Activated T-helper 2 cell treated with anti-CD3 and anti-CD28 coated beads, Interferon-gamma antibody, Interleukin-2, Interleukin-4, amounts not matched to agents 10 μg/mL and 5 μg/mL and 100 μg/mL, durations not matched to agents 14 hours and 24 hours and 36 hours (primary cell): ENCODE data around the gene RASEF. TPM values are rescaled to one million over a fixed set of nuclear protein-coding genes. Genes with fewer than 3 reads are reported as not detected.

Experiments
- DNase-seq: peaks from one replicate; pipeline ENCODE4 v3.0.0; 2021; ENCODE audit warnings: low spot score
- H3K27ac Mint-ChIP-seq: one replicate; pipeline ENCODE4 v1.8.0; 2021; ENCODE audit warnings: mixed read lengths
- H3K27me3 Mint-ChIP-seq: one replicate; pipeline ENCODE4 v1.8.0; 2021; ENCODE audit warnings: low read depth, mixed read lengths
- H3K36me3 Mint-ChIP-seq: one replicate; pipeline ENCODE4 v1.8.0; 2021; ENCODE audit warnings: low read depth, mixed read lengths
- H3K4me1 Mint-ChIP-seq: one replicate; pipeline ENCODE4 v1.8.0; 2021; ENCODE audit warnings: low read depth, mixed read lengths
- H3K4me3 Mint-ChIP-seq: one replicate; pipeline ENCODE4 v1.8.0; 2021; ENCODE audit warnings: low read depth, mild to moderate bottlenecking, moderate library complexity, mixed read lengths
- H3K9me3 Mint-ChIP-seq: one replicate; pipeline ENCODE4 v1.8.0; 2021; ENCODE audit warnings: mixed read lengths
- intact Hi-C: fragments of 100-400 bp; cut with micrococcal nuclease; formaldehyde crosslinking; loops from one replicate; pipeline ENCODE4 v1.15.1; 2023
- total RNA-seq: library from RNA; stranded (reverse); gene quantifications from 2 replicates; pipeline ENCODE4 v1.2.3, GENCODE V29; 2022

Gene RASEF
- total RNA-seq, 1 donor from 2014 or later = not detected

DNA sequence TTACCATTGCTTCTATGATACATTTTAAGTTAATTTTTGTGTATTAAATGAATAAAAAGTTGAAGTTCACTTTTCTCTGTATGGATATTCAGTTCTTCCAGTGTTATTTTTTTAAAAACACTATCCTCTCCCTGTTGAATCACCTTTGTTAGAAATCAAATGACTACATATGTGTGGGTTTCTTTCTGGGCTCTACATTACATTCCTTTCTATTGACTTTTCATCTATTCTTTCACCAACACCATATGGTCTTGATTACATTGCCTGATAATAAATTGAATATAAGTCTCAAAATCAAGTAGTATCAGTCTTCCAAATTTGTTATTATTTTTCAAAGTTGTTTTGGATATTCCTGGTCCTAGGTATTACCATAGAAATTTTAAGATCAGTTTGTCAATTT lies 7.3 kb upstream of the RASEF start:
- DNase-seq = no peak
- H3K27ac Mint-ChIP-seq = no peak overlapping the region
- no peaks in the 10 kb centered on the region for H3K9me3 Mint-ChIP-seq
- H3K27me3 Mint-ChIP-seq = peaks cover 1% of the 10 kb centered on the region
- no peaks in the 10 kb centered on the region for H3K4me1 Mint-ChIP-seq
- H3K36me3 Mint-ChIP-seq = no peaks in the 10 kb centered on the region
- intact Hi-C loops = no loop called here
- H3K4me3 Mint-ChIP-seq = no peak overlapping the region

DNA sequence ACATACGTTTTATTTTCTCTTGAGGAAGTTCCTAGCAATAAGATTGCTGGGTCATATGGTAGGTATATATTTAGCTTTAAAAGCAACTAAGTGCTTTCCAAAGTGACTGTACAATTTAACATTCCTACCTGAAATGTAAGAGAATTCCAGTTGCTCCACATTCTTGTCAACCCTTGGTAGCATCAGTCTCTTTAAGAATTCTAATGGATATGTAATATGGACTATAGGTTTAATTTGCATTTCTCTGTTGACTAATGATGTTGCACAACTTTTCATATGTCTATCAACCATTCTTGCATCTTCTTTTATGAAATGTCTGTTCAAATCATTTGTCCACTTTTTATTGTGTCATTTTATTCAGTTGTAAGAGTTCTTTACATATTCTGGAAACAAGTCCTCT lies 6.7 kb upstream of the RASEF start:
- no peak overlapping the region for H3K27ac Mint-ChIP-seq
- no peaks in the 10 kb centered on the region for H3K4me1 Mint-ChIP-seq
- intact Hi-C loops = no loop called here
- peaks cover 4% of the 10 kb centered on the region for H3K27me3 Mint-ChIP-seq
- H3K9me3 Mint-ChIP-seq = no peaks in the 10 kb centered on the region
- no peak for DNase-seq
- H3K4me3 Mint-ChIP-seq = no peak overlapping the region
- no peaks in the 10 kb centered on the region for H3K36me3 Mint-ChIP-seq

DNA sequence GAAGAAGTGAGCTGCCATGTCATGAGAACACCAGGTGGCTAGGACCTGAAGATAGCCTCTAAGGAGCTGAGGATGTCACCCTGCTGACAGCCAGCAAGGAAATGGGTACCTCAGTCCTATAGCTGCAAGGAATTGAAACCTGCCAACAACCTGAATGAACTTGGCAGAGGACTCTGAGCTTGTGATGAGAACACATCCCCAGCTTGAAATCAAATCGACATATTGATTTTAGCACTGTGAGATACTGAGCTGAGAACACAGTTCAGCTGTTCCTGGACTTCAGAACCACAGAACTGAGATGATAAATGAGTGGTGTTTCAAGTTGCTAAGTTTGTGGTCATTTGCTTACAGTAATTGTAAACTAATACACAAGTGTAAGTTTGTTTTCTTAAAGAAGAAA lies 5.5 kb upstream of the RASEF start:
- Mint-ChIP-seq H3K27me3 (peaks cover 14% of the 10 kb centered on the region), H3K4me3 (no peak overlapping the region), H3K36me3 (no peaks in the 10 kb centered on the region), H3K27ac (no peak overlapping the region), H3K9me3 (no peaks in the 10 kb centered on the region), H3K4me1 (no peaks in the 10 kb centered on the region)
- DNase-seq = no peak
- intact Hi-C loops = no loop called here

DNA sequence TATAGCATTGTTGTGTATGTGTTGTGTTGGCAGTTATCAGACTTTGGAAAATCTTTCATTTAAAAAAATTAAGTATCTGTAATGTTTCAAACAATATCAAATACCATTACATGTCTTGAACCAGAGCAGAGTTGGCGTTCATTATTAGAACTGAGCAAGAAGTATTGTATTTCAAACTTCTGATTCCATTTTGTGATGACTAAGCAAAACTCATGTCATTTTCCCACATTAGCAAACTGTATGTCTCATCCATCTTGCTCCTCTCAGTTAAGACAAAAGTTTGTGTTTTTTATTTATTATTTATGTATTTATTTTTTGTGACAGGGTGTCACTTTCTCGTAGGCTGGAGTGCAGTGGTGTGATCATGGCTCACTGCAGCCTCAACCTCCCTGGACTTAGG lies 4.6 kb upstream of the RASEF start:
- no peak for DNase-seq
- Mint-ChIP-seq H3K27me3 (peaks cover 17% of the 10 kb centered on the region), H3K27ac (no peak overlapping the region), H3K4me1 (no peaks in the 10 kb centered on the region), H3K36me3 (no peaks in the 10 kb centered on the region), H3K4me3 (no peak overlapping the region), H3K9me3 (no peaks in the 10 kb centered on the region)
- intact Hi-C loops = no loop called here

DNA sequence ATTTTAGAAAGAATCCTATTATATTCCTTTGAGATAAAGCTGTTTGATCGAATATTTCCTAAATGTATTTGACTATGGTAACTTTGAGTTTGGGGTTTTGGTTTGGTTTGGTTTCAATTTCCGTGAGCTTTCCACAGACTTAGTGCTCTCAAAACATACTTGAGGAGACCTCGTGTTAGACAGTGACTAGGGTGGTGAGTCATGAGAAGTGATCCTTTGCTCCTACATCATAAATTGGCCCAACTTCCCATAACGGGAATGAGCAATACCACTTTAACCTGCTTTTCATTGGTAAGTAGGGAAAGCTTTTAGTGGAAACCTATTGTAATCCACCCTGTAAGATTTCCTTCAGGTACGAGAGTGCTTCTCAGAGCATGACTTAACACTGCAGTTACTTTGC lies 3.8 kb upstream of the RASEF start:
- no peak overlapping the region for H3K27ac Mint-ChIP-seq
- no peaks in the 10 kb centered on the region for H3K36me3 Mint-ChIP-seq
- H3K4me1 Mint-ChIP-seq = no peaks in the 10 kb centered on the region
- H3K4me3 Mint-ChIP-seq = no peak overlapping the region
- intact Hi-C loops = no loop called here
- H3K27me3 Mint-ChIP-seq = peaks cover 21% of the 10 kb centered on the region
- no peaks in the 10 kb centered on the region for H3K9me3 Mint-ChIP-seq
- no peak for DNase-seq

DNA sequence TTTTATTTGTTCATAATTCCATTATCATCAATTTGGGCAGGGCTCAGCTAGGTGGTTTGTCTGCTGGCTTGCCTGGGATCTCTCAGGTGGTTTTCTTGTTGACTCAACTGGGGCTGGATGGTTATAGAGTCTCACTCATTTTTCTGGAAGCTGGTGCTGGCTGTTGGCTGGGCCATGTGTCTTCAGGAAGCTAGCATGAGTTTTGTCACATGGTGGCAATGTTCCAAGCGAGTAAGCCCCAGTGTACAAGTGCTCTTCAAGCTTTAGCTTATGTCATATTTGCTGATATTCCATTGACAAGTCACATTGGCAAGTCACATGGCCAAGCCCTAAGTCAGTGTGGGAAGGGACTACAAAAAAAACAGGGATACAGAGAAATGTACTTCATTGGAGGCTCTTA lies 2.3 kb upstream of the RASEF start:
- Mint-ChIP-seq H3K4me3 (no peak overlapping the region), H3K36me3 (no peaks in the 10 kb centered on the region), H3K27me3 (peaks cover 35% of the 10 kb centered on the region), H3K4me1 (no peaks in the 10 kb centered on the region), H3K9me3 (no peaks in the 10 kb centered on the region), H3K27ac (no peak overlapping the region)
- intact Hi-C loops = no loop called here
- DNase-seq = no peak

DNA sequence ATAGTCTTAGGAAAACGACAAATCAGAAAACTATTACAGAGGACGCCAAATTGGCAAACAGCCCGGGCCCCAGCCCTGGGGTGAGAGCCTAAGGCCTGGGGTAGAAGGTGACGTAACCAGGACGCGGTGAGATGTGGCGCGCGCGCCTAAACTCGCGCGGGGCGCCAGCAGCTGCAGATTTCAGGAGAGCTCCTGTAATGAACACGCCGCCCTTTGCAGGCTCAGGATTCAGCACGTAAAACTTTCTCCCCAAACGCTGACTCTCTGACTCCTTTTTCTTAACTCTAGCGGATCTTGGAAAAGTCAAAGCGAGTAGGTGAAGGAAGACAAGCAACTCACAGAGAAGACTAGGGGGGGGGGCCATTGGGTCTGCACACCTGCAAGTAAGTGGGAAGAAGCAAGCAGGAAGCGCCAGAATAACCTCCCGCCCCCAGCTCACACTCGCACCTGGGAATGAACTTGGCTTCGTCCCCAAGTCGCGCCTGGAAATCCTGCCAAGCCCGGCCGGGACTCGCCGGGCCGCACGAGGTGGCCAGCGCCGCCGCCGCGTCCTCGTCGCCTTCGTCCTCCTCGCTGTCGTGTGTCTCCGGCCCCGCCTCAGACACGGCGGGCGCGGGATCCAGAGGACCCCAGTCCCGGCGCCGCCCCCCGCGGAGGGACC lies 822 bp downstream of the RASEF start:
- no peaks in the 10 kb centered on the region for H3K36me3 Mint-ChIP-seq
- no peaks in the 10 kb centered on the region for H3K4me1 Mint-ChIP-seq
- H3K9me3 Mint-ChIP-seq = no peaks in the 10 kb centered on the region
- peaks cover 35% of the 10 kb centered on the region for H3K27me3 Mint-ChIP-seq
- no peak overlapping the region for H3K27ac Mint-ChIP-seq
- no peak for DNase-seq
- intact Hi-C loops = no loop called here
- no peak overlapping the region for H3K4me3 Mint-ChIP-seq

DNA sequence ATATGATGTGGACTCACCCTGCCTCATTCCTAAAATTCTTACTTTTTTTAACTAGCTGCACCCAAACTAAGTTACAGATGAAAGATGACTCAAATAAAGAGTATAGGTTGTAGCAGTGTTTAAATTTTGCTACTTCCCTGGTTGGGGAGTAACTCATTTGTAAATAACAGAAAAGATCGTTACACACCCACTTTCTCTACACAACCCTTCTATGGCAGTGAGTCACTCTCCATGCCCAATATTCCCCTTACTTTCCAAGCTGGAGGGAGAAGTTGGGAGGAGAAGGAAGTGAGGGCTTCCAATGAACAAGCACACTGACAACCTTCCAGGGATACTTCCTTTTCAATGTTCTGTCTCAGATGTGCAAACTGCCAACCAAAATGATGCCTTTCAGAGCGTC lies 1.9 kb downstream of the RASEF start:
- Mint-ChIP-seq H3K4me1 (no peaks in the 10 kb centered on the region), H3K27ac (no peak overlapping the region), H3K9me3 (no peaks in the 10 kb centered on the region), H3K4me3 (no peak overlapping the region), H3K27me3 (peaks cover 35% of the 10 kb centered on the region), H3K36me3 (no peaks in the 10 kb centered on the region)
- no peak for DNase-seq
- intact Hi-C loops = no loop called here

DNA sequence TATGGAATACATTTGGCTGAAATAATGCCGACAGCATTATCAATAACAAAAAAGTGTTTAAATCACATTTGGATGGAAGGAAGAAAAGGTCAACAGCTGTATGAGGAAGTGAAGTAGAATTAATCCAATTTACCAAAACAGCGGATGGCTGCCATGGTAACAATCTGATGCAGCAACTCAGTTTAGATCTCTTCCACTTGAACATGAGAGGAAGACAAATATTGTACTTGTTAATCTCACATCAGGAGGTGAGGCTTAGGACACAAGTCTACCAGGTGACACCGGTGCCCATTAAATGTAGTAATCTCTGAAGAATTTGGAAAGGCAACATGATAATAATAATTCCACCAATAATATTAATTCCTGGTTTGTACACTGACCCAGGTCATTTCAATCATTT lies 2.4 kb downstream of the RASEF start:
- no peaks in the 10 kb centered on the region for H3K4me1 Mint-ChIP-seq
- DNase-seq = no peak
- H3K4me3 Mint-ChIP-seq = no peak overlapping the region
- intact Hi-C loops = no loop called here
- no peaks in the 10 kb centered on the region for H3K36me3 Mint-ChIP-seq
- H3K27me3 Mint-ChIP-seq = peaks cover 35% of the 10 kb centered on the region
- H3K27ac Mint-ChIP-seq = no peak overlapping the region
- peaks cover 3% of the 10 kb centered on the region for H3K9me3 Mint-ChIP-seq

DNA sequence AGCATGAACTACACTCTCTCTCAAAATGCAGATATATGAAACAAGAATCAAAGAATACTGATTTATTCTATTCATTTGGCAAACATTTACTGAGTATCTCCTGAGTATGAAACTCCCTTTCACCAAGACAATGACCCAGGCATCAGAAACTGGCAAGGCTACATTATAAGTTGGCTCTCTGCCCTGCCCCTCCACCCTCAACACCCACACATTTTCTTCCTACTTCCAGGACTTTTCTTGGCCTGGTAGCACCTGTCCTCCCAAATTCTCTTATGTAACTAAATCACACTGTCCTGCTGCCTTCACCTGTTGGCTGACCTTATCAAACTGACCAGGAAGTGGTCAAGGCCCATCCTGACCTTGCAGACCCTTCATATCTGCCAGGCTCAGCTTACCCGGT lies 3.5 kb downstream of the RASEF start:
- DNase-seq = no peak
- Mint-ChIP-seq H3K4me3 (no peak overlapping the region), H3K36me3 (no peaks in the 10 kb centered on the region), H3K9me3 (peaks cover 6% of the 10 kb centered on the region), H3K27ac (no peak overlapping the region), H3K4me1 (no peaks in the 10 kb centered on the region), H3K27me3 (peaks cover 29% of the 10 kb centered on the region)
- intact Hi-C loops = no loop called here

DNA sequence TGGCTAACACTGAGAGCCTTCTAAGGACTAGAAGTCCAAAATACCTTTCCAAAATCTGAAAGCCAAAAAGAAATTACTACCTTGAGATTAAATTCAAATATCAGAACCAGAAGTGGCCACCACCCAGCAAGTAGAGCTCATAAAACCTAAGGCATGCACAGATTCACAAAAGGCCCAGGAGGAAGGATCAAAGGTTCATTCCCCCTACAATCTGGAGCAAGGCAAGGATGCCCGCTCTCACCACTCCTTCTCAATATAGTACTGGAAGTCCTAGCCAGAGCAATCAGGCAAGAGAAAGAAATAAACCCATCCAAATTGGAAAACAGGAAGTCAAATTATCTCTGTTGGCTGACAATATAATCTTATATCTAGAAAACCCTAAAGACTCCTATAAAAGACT lies 6.0 kb downstream of the RASEF start:
- peaks cover 6% of the 10 kb centered on the region for H3K9me3 Mint-ChIP-seq
- no peak for DNase-seq
- intact Hi-C loops = no loop called here
- no peaks in the 10 kb centered on the region for H3K36me3 Mint-ChIP-seq
- no peak overlapping the region for H3K27ac Mint-ChIP-seq
- peaks cover 15% of the 10 kb centered on the region for H3K27me3 Mint-ChIP-seq
- H3K4me3 Mint-ChIP-seq = no peak overlapping the region
- no peaks in the 10 kb centered on the region for H3K4me1 Mint-ChIP-seq

DNA sequence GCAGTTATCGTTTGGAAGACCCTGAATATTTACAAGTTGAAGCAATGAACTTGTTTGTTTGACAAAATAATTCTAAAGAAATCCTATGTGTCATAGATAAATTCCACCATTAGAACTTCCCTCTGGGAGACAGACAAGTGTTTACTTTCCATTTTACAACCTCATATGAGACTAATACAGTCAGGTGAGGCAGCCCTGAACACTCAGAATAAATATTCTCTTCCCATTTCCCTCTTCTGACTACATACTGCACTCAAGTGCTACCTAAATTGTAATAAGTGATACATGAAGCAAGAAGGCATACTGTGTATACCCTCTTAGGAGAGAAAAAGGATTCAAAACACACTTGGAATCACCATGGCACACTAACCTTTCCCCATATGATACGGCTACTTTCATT lies 6.8 kb downstream of the RASEF start:
- no peak for DNase-seq
- Mint-ChIP-seq H3K36me3 (no peaks in the 10 kb centered on the region), H3K27me3 (peaks cover 8% of the 10 kb centered on the region), H3K27ac (no peak overlapping the region), H3K4me3 (no peak overlapping the region), H3K9me3 (peaks cover 6% of the 10 kb centered on the region), H3K4me1 (no peaks in the 10 kb centered on the region)
- intact Hi-C loops = no loop called here

DNA sequence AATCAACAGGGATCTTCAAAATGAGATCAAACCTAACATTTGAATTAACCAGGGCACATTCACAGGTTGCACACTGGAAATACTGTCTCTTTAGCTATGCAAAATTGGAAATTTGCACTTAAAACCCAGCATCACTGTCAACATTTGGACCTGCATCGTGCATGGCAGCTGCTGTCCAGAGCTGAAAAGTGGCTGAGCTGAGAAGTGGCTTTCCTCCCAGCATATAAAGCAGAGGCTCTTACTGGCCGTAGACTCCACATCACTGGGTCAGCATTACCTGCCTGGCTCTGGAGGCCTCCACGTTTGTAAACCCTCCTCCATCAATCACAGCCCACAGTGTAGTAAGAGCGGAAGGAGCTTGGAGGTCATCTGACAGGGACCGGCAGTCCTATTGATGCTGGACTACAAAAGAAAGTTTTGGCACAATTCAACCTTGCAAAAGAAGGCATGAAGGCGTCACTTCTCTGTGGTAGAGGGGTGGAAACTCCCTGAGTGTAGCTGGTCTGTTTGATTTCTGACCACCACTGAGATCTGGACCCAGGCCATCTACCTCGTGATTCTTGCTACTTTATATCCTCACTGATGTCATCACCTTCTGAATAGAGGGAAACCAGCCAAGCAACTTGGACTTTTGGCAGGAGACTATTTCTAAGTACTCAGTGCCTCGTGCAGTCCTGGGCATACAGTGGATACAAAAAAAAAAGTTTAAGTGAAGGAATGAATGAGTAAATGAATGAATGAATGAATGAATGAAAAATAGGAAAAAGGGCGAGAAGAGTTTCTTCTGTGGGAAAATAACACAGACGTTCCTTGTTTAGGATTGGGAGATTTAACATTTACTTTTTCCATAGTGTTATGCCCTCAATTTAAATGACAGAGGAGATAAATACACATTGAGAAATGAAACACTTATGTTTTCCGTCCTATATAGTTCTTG lies 14.8 kb downstream of the RASEF start:
- no peaks in the 10 kb centered on the region for H3K36me3 Mint-ChIP-seq
- DNase-seq = no peak
- no peak overlapping the region for H3K4me3 Mint-ChIP-seq
- no peaks in the 10 kb centered on the region for H3K4me1 Mint-ChIP-seq
- intact Hi-C loops = no loop called here
- H3K9me3 Mint-ChIP-seq = no peaks in the 10 kb centered on the region
- H3K27ac Mint-ChIP-seq = no peak overlapping the region
- no peaks in the 10 kb centered on the region for H3K27me3 Mint-ChIP-seq
